ENCODE measurements around the gene NMU. TPM values are rescaled to one million over a fixed set of nuclear protein-coding genes. Genes with fewer than 3 reads are reported as not detected.
"Not testable (repeated sequence)": the region's sequence is repeated elsewhere in the genome, so short reads cannot be mapped to it uniquely, and the experiment has no call there.

Gene NMU
- total RNA-seq, 1 experiment from 2014 or later, result 8.5 TPM

DNA sequence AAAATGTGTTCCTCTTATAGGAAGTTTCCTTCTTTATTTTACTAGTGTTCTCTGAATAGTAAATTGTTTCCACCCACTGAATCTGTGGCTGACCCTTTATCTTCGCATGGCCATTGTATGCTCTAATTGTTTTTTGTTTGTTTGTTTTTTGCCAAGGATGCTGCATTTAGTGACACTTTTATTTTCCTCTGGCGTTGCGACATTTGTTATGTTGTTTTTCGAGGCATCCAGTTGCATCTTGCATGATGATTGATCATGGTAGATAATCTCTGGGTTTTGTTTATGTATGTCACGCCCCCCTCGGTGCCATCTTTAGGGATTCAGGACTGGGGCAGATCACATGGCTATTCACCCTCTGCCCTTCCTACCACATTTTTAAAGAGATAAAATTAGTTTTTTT lies 2.2 kb downstream of the NMU start:
- Mint-ChIP-seq H3K27me3 (ENCODE audit: insufficient read depth, unreplicated experiment) (no peaks in the 10 kb centered on the region), H3K9me3 (ENCODE audit: unreplicated experiment) (no peaks in the 10 kb centered on the region), H3K4me3 (ENCODE audit: unreplicated experiment) (no peak overlapping the region), H3K36me3 (ENCODE audit: insufficient read depth, unreplicated experiment) (peaks cover 8% of the 10 kb centered on the region), H3K4me1 (ENCODE audit: insufficient read depth, unreplicated experiment) (peaks cover 23% of the 10 kb centered on the region), H3K27ac (ENCODE audit: low read depth, unreplicated experiment) (no peak overlapping the region)
- POLR2A ChIA-PET, result interaction anchor here (3.2 kb wide), 1 partner anchor 25 kb away, joined by 21 read pairs; no protein-coding TSS in a partner anchor
- intact Hi-C loops (cut with micrococcal nuclease), result loop anchor here (10.0 kb wide), 1 partner anchor 101 kb away; no protein-coding TSS in a partner anchor
- CTCF ChIA-PET, result no interaction called here
- BruUV-seq (replicated peaks), result no TSS peak
- DNase-seq (ENCODE audit: unreplicated experiment), result no peak
- no peak for TF ChIP-seq CTCF (IDR thresholded peaks at IDR 0.05; ENCODE audit: unreplicated experiment)

- TF ChIP-seq CTCF (IDR thresholded peaks at IDR 0.05; ENCODE audit: unreplicated experiment), result no peak
- no peak overlapping the region for H3K27ac Mint-ChIP-seq (ENCODE audit: low read depth, unreplicated experiment)
- H3K27me3 Mint-ChIP-seq (ENCODE audit: insufficient read depth, unreplicated experiment), result no peaks in the 10 kb centered on the region
- H3K4me3 Mint-ChIP-seq (ENCODE audit: unreplicated experiment), result no peak overlapping the region
- ChIA-PET CTCF (no interaction called here), POLR2A (interaction anchor here (1.0 to 3.8 kb wide), 3 partner anchors 9 to 80 kb away, joined by 3 to 20 read pairs (median 3); no protein-coding TSS in a partner anchor)
- H3K4me1 Mint-ChIP-seq (ENCODE audit: insufficient read depth, unreplicated experiment), result no peaks in the 10 kb centered on the region
- H3K9me3 Mint-ChIP-seq (ENCODE audit: unreplicated experiment), result no peaks in the 10 kb centered on the region
- no TSS peak for BruUV-seq (replicated peaks)
- peaks cover 8% of the 10 kb centered on the region for H3K36me3 Mint-ChIP-seq (ENCODE audit: insufficient read depth, unreplicated experiment)
- intact Hi-C loops (cut with micrococcal nuclease), result no loop called here
- DNase-seq (ENCODE audit: unreplicated experiment), result no peak
Measured at GRCh38 chr4:55625835-55626234, 10.3 kb downstream of the NMU start.

DNA sequence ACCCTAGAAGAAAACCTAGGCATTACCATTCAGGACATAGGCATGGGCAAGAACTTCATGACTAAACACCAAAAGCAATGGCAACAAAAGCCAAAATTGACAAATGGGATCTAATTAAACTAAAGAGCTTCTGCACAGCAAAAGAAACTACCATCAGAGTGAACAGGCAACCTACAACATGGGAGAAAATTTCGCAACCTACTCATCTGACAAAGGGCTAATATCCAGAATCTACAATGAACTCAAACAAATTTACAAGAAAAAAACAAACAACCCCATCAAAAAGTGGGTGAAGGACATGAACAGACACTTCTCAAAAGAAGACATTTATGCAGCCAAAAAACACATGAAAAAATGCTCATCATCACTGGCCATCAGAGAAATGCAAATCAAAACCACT lies 12.0 kb downstream of the NMU start:
- DNase-seq (ENCODE audit: unreplicated experiment); H3K27ac Mint-ChIP-seq (ENCODE audit: low read depth, unreplicated experiment); H3K4me3 Mint-ChIP-seq (ENCODE audit: unreplicated experiment); H3K27me3 Mint-ChIP-seq (ENCODE audit: insufficient read depth, unreplicated experiment); intact Hi-C loops (cut with micrococcal nuclease); H3K4me1 Mint-ChIP-seq (ENCODE audit: insufficient read depth, unreplicated experiment); CTCF ChIA-PET; POLR2A ChIA-PET; H3K36me3 Mint-ChIP-seq (ENCODE audit: insufficient read depth, unreplicated experiment); BruUV-seq (replicated peaks); H3K9me3 Mint-ChIP-seq (ENCODE audit: unreplicated experiment): not testable (repeated sequence)

DNA sequence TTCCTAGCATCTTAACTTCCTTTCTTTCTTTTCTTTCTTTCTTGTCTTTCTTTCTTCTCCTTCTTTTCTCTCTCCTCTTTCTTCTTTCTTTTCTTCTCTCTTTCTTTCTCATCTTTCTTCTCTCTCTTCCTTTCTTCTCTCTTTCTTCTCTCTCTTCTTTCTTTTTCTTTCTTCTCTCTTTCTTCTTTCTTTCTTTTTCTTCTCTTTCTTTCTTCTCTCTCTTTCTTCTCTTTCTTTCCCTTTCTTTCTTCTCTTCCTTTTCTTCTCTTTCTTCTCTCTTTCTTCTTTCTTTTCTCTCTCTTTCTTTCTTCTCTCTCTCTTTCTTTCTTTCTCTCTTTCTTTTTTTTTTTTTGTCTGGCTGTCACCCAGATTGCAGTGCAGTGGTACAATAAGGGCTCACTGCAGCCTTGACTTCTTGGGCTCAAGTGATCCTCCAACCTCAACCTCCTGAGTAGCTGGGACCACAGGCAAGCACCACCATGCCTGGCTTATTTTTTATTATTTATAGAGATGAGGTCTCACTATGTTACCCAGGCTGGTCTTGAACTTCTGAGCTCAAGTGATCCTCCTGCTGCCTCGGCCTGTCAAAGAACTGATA lies 17.5 kb downstream of the NMU start:
- CTCF ChIA-PET, result interaction anchor here (0.6 kb wide), 1 partner anchor 35 kb away, joined by 4 read pairs; no protein-coding TSS in a partner anchor
- DNase-seq (ENCODE audit: unreplicated experiment), result no peak
- POLR2A ChIA-PET, result no interaction called here
- H3K9me3 Mint-ChIP-seq (ENCODE audit: unreplicated experiment), result no peaks in the 10 kb centered on the region
- H3K4me1 Mint-ChIP-seq (ENCODE audit: insufficient read depth, unreplicated experiment), result no peaks in the 10 kb centered on the region
- H3K4me3 Mint-ChIP-seq (ENCODE audit: unreplicated experiment), result no peak overlapping the region
- H3K27ac Mint-ChIP-seq (ENCODE audit: low read depth, unreplicated experiment), result no peak overlapping the region
- H3K36me3 Mint-ChIP-seq (ENCODE audit: insufficient read depth, unreplicated experiment), result peaks cover 7% of the 10 kb centered on the region
- H3K27me3 Mint-ChIP-seq (ENCODE audit: insufficient read depth, unreplicated experiment), result no peaks in the 10 kb centered on the region
- no TSS peak for BruUV-seq (replicated peaks)
- intact Hi-C loops (cut with micrococcal nuclease), result no loop called here
- TF ChIP-seq CTCF (IDR thresholded peaks at IDR 0.05; ENCODE audit: unreplicated experiment), result no peak
